Stimulated activated CD4-positive, alpha-beta T cell treated with anti-CD3 and anti-CD28 coated beads, Interleukin-12 subunit alpha, Interleukin-12 subunit beta, amount 100 ng/mL, for 48 hours (primary cell): ENCODE results near the gene CCT4.
"Not testable (repeated sequence)": the region's sequence is repeated elsewhere in the genome, so short reads cannot be mapped to it uniquely, and the experiment has no call there.

ENCODE experiments used
- DNase-seq, 3 donors: peaks; one replicate each; pipeline ENCODE4 v3.0.0-alpha.2; 2020; ENCODE audit warnings: low read depth in 2 of 3, low spot score in 1 of 3

The CCT4 gene

DNA sequence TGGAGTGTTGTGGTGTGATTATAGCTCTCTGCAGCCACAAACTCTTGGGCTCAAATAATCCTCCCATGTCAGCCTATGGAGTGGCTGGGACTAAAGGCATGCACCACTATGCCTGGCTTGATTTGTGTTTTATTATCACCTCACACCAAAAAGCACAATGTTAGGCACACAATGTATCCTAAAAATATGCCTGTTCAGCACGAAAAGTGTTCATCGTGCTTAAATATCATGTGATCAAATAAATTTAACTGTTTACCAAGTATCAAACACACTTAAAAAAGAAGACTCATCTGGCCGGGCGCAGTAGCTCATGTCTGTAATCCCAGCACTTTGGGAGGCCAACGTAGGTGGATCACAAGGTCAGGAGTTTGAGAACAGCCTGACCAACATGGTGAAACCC is 5.6 kb downstream of the CCT4 start:
- no peak for DNase-seq

DNA sequence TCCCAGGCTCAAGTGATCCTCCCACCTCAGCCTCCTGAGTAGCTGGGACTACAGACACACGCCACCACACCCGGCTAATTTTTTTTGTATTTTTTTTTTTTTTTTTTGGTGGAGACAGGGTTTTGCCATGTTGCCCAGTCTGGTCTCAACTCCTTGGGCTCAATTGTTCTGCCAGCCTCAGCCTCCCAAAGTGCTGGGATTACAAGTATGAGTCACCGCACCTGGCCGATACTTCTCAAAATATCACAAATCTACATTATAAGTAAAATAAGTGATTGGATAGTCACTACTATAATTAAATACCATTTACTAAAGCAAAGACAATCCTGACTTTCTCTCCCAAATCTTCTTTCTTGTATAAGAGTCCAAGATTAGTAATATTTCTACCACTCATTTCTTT is 9.1 kb downstream of the CCT4 start:
- not testable (repeated sequence) for DNase-seq

GRCh38 chr2:61878761-61879160 is 9.7 kb downstream of the CCT4 start:
- DNase-seq: no peak

DNA sequence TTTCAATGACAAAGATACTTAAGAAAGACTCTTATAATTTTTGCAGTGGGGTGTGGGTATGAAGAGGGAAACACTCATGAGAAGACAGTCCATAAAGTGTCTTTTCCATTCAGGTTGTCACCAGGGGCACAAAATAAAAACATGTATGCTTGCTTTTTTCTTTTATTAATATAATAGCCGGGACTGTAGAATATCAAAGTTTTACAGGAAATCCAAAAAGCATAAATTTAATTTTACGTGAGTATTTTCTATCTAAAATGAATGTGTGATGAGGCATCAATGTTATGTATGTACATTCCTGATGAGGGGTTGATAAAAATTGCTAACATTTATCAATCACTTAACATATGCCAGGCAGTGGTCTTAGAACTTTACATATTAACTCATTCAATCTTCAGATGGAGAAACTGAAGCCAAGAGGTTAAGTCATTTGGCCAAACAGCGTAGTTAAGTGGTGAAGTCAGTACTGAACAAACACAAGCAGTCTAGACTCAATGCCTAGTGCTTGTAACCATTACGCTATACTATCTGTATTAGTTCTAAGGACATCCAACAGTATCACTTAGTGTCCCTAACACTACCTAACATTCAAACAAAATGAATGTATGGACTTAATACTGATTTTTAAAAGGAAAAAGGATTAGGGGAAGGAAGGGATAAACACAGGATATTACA is 10.7 kb downstream of the CCT4 start:
- no peak for DNase-seq

- no peak for DNase-seq
Measured at GRCh38 chr2:61876400-61876799, 12.1 kb downstream of the CCT4 start.

DNA sequence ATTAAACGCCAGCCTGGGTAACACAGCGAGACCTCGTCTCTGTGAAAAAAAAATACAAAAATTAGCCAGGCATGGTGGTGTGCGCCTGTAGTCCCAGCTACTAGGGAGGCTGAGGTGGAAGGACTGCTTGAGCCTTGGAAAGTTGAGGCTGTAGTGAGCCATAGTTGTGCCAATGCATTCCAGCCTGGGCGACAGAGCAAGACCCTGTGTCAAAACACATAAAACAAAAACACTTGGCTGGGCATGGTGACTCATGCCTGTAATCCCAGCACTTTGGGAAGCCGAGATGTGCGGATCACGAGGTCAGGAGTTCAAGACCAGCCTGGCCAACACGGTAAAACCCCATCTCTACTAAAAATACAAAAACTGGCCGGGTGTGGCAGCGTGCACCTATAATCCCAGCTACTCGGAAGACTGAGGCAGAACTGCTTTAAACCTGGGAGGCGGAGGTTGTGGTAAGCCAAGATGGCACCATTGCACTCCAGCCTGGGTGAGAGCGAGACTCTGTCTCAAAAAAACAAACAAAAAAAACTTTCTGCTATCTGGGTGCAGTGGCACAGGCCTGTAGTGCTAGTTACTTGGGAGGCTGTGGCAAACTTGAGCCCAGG is 21.9 kb downstream of the CCT4 start:
- DNase-seq: not testable (repeated sequence)

- DNase-seq: no peak
Measured at GRCh38 chr2:61862085-61862484, 26.4 kb downstream of the CCT4 start.

DNA sequence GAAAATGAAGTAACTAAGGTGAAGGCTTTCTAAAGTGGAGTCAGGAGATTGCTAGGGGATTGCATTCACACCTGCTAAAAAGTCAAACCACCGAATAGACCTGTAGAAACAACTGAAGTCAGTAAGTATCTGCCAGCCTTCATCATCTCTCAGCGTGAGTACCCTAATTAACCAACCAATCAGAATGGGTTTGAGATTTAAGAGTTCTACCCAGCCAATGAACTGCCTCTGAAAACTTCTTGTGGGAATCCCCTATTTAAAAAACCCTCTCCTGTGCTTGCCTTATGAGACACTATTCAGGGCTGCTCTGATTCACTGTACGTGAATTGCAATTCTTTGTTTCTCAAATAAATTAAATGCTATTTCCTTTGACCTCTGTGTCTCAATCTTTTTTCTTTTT is 31.2 kb downstream of the CCT4 start:
- no peak for DNase-seq

GRCh38 chr2:61855318-61855613 is 33.2 kb downstream of the CCT4 start:
- DNase-seq: no peak

DNA sequence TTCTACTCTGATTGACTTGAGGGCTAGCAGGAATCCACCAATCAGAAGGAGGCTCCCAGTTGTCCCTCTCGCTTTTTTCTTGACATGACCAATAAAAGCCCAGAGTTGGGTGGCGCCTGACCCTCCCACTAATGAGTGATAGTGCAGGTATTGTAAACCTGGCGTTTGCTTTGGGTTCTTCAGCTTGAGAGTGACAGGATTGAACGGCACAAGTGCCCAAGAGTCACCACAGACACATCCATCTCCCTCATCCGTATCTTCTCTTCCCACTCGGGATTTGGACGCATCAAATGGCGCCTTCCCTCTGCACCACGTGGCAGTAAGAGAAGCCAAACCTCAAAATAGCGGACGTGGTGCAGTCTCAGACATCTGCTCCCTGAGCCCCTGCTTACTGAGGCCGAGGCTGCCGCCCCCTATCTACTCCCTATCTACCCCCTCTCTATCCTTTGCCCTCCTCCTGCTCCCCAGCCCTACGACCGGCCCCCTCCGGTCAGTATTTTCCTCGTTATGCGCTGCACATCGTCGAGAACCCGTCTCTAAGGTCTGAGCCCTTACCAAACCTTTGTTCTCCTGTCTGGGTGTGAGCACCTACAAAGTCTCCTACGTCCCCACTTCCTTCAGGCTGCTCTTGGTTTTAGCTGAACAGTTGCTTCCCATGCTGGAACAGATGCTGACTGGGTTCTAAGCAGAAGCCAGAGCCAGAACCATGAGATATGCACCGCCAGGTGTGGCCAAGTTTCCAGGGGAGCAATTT is 33.7 kb downstream of the CCT4 start:
- peak; percentile 80 to 85 (median 85) for DNase-seq

GRCh38 chr2:61853847-61854563 is 34.5 kb downstream of the CCT4 start, which contains the start of gene FAM161A:
FAM161A (minus strand) TSS chr2:61854060; CDS start chr2:61854041, 19 bp downstream.
- peak; percentile 59 to 73 (median 62) for DNase-seq

GRCh38 chr2:61853086-61853846 is 35.2 kb downstream of the CCT4 start:
- DNase-seq: no peak

DNA sequence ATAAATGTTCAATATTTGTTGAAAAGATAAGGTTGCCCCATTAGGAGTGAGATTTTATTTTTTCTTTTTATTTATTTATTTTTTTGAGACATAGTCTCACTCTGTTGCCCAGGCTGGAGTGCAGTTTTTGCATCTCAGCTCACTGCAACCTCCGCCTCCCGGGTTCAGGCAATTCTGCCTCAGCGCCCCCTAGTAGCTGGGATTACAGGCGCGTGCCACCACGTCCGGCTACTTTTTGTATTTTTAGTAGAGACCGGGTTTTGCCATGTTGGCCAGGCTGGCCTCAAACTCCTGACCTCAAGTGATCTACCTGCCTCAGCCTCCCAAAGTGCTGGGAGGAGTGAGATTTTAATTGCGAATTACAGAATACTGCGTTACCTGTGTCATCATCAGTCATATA is 37.2 kb downstream of the CCT4 start:
- DNase-seq: not testable (repeated sequence)

- DNase-seq: no peak
Measured at GRCh38 chr2:61845320-61845719, 43.1 kb downstream of the CCT4 start.

- no peak for DNase-seq
Measured at GRCh38 chr2:61841286-61841685, 47.2 kb downstream of the CCT4 start.

DNA sequence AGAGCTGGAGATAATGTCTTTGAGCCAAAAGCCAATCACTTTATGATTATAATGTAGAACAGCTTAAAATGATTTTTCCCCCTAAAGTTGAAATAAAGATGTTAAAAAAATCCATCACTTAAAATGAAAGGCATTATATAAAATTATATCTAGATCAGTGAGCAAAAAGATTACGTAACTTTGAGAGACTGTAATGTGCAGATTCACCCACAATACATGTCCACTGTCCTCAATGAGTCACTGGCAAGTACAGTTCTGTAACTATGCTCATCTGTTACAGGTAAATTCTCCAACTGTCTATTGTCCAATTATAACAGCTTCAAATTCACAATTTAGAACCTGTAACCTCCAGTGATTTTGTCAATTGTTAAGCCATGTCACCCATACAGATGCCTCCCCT is 53.6 kb downstream of the CCT4 start:
- no peak for DNase-seq

DNA sequence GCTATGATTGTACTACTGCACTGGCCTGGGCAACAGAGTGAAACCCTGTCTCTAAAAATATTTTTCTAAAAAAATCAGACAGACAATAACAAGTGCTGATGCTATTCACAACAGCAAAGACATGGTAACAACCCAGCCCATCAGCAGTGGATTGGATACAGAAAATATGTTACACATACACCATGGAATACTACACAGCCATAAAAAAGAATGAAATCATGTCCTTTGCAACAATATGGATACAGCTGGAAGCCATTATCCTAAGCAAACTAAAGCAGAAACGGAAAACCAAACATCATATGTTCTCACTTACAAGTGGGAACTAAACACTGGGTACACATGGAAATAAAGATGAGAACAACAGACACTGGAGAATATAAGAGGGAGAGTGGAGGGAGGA is 54.5 kb downstream of the CCT4 start:
- no peak for DNase-seq

DNA sequence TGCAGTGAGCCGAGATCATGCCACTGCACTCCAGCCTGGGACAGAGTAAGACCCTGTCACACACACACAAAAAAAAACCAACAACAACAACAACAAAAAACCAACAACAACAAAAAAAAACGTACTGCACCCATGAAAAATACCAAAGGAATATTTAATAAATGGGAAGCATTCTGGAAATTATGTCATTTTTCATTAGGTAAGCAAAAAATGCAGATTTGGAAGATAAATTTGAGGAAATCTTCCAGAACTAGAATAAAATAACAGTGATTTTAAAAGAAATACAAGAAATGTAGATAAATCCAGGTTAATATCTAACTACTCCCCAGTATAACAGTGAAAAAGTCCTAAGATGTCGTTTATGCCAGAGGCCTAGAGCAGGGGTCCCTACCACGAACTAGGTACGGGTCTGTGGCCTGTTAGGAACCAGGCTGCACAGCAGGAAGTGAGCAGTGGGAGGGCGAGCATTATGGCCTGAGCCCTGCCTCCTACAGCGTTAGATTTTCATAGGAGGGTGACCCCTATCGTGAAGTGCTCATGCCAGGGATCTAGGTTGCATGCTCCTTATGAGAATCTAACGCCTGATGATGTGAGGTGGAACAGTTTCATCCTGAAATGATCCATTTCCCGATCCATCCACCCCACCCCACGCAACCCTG is 56.1 kb downstream of the CCT4 start:
- no peak for DNase-seq

- no peak for DNase-seq
Measured at GRCh38 chr2:61822255-61822654, 66.2 kb downstream of the CCT4 start.
